Measurements from ENCODE around the gene SAMD1. TPM values are rescaled to one million over a fixed set of nuclear protein-coding genes. Genes with fewer than 3 reads are reported as not detected.

SAMD1 gene
- total and polyA plus RNA-seq, 2 of the 8 experiments (the other 6 are each of a cell fraction or from before 2014, with no cell fraction given): 40.0 to 100 TPM

DNA sequence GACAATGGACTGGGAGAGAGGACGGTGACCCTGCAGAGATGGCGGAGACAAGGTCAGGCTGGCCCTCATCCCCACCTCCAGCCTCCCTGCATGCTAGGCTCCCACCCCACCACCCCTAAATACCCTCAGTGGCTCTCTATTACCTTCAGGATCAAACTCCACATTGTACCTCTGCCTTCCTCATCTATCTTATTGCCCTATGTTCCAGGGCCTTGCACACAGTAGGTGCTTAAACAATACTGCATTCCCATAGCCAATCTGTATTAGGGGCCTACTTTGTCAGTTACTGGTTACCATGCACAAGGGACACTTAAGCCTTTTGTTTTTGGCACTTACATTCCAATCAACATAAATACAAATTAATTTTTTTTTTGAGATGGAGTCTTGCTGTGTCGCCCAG is 35.2 kb downstream of the SAMD1 start (continued):
- no peak for TF ChIP-seq E2F6 (IDR thresholded peaks at IDR 0.05)
- TF ChIP-seq CBX8 (IDR thresholded peaks at IDR 0.05; ENCODE audit: borderline replicate concordance, low read depth, low read length): no peak
